Measurements from ENCODE around the gene PRMT9.

DNA sequence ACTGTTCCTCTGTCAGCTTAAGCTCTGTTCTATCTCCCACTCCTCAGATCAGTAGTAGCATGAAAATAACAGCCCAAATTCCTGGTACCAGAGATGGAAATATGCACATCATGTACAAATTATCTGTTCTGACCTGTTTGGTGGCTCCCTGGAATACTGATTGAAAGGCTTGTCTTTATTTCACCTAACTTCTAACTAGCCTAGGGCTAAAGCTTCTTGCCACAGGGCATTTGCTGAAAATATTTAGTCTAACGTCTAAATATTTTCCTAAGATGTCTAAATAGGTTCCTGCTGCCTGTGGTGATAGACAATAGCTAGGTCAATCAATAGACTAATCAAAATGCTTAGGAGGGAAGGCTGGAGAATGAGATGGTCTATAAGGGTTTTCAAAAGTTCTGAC lies 12.9 kb upstream of the PRMT9 start:
- TF ChIP-seq, protein P1, sequence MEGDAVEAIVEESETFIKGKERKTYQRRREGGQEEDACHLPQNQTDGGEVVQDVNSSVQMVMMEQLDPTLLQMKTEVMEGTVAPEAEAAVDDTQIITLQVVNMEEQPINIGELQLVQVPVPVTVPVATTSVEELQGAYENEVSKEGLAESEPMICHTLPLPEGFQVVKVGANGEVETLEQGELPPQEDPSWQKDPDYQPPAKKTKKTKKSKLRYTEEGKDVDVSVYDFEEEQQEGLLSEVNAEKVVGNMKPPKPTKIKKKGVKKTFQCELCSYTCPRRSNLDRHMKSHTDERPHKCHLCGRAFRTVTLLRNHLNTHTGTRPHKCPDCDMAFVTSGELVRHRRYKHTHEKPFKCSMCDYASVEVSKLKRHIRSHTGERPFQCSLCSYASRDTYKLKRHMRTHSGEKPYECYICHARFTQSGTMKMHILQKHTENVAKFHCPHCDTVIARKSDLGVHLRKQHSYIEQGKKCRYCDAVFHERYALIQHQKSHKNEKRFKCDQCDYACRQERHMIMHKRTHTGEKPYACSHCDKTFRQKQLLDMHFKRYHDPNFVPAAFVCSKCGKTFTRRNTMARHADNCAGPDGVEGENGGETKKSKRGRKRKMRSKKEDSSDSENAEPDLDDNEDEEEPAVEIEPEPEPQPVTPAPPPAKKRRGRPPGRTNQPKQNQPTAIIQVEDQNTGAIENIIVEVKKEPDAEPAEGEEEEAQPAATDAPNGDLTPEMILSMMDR (conservative IDR thresholded peaks at IDR 0.05 in 1 of 2, IDR thresholded peaks at IDR 0.05 in 1 of 2; ENCODE audit: extremely low read depth in 1 of 2, insufficient read depth in 1 of 2, low read depth in 1 of 2, low read length in 2 of 2): no peak
- TF ChIP-seq EZH2 (IDR thresholded peaks at IDR 0.05; ENCODE audit: borderline replicate concordance, low read length): no peak
